Epidermal melanocyte (primary cell): Measurements from ENCODE around the gene SHC4.
A peak's percentile ranks its signal among the peaks of the same experiment; 100 is the strongest.
"Not testable (repeated sequence)": the region's sequence is repeated elsewhere in the genome, so short reads cannot be mapped to it uniquely, and the experiment has no call there.

Experiments used
- DNase-seq: peaks from one replicate; pipeline ENCODE4 v3.0.0; 2011; ENCODE audit warnings: low spot score; ENCODE audit not compliant: insufficient read length

Gene SHC4

DNA sequence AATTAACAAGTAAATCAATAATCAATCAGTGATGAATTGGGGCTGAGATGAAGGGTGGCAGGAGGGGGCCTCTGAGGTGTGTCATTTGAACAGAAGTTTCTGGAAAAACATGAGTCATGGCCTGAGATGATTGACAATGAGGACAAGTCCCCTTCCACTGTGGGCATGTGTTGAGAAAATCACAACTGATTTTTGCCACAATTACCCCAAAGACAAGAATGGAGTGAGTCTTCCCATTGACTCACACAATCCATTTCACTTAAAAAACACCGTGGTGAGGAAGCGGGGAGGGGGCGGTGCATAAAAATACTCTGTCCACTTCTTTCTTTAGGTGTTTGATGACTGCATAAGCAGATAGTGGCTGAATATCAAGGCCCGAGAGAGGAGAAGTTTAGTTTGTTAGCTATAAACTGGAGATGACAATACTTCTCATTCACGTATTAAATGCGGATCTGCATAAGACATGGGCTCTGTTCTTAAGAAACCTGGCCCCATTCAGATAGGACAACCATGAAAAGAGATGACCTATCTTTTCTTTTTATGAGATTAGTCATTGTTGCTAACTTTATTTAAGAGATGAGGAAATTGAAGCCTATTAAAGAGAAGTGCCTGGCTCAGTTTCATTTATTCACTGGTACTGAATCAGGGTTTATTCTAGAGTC lies 34.7 kb downstream of the SHC4 start:
- no peak for DNase-seq

DNA sequence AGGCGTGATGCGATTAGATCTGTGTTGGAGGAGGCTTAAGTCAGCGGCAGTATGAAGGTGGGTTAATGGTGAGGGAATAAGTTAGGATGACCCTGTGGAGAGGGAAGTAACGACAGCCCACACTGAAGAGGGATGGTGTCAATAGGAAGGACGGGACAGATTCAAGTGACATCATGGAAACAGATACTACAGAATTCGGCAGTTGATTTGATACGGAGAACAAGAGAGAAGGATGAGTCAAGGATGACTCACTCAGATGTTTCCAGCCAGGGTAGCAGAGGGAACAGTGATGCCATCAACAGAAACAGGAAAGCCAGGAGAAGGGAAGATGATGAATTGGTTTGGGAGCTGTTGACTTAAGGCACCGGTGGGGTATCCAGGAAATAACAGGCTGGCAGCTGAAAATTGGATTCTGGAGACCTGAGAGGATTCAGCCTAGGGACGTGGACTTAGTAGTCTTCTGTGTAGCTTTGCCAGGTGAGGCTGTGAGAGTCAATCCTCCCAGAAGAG lies 38.0 kb downstream of the SHC4 start:
- no peak for DNase-seq

DNA sequence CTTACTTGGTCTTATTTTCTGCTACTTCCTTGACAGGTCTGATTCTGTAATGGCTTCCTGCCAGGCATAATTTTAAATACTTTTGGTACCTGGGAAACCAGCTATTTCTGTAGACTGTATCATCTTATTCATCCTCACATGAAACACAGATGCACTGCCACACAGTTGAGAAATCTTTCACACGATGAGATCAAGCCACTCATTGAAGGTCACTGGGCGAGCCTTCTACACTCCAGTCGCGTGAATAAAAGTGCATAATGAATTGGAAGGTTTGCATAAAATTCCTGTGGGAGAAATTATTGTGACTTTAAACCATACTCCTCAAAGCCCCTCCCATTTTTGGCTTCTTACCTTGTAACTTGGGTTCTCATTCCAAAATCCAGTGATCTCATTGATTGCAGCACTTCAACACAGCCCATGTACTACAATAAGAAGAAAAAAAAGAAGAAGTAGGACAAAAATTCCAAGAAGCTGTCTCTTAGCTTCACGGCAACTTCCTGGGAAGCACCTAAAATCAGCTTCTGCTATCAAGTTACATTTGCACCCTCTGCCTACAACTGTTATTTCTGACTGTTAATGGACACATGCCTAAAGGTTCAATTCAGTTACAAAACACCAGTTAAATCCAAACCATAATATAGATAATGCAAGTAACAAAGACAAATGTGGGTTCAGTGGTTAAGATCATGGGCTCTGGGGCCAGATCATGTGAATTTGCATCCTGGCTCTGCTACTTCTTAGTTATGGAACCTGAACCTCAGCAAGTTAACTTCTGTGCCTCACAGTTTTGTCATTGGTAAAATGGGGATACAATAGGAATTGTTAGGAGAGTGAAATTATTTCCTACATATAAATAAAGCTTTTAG lies 39.0 kb downstream of the SHC4 start:
- no peak for DNase-seq

DNA sequence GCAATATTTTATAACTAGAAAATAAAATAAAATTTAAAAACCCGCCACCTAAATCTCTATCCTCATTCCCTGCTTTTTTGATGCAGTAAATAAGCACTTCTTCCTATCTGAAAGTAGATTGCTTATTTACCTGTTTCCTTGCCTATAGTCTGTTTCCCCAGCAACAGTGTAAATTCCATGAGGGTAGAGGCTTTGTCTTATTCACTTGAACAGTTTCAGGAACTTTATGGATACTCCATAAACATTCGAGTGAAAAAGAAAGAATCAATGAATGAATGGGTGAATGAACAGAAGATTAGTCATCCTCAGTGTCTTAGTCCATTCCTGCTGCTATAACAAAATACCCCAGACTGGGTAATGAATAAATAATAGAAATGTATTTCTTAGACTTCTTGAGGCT lies 41.7 kb downstream of the SHC4 start:
- DNase-seq, result no peak

DNA sequence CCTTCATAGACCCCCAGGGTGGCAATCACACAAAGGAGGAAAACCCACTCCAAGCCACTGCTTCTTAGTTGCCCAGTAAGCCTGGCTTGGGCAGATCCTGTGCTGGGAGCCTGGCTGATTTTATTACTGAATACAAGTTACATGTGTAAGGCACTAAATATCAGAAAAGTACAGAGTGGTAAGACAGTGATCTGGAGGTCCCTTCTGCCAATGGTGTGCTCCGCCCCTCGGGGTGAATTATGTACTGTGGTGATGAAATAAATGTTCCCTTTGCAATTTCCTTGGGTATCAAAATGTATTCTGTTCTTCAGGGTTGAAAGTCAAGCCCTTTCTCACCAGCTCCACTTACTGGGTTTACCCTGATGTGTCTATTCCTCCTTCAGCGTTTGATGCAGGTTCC lies 47.0 kb downstream of the SHC4 start:
- DNase-seq, result no peak

DNA sequence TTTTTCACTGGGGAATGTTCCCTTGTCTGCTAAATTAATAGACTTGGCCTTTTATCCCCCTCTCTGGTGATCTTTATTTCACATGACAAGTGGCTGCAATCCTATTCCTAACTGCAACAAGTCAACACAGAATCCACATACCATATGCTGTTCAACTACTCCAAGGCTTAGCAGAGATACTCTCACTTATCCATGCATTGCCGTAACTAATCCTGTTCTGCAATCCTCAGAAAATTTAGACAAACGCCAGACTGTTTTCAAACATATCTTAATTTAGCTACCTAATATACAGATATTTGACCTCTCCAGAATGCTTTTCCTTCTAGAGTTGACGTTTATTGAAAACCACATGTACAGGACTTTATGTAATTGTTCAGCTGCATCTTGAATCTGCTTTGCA lies 47.9 kb downstream of the SHC4 start:
- no peak for DNase-seq

DNA sequence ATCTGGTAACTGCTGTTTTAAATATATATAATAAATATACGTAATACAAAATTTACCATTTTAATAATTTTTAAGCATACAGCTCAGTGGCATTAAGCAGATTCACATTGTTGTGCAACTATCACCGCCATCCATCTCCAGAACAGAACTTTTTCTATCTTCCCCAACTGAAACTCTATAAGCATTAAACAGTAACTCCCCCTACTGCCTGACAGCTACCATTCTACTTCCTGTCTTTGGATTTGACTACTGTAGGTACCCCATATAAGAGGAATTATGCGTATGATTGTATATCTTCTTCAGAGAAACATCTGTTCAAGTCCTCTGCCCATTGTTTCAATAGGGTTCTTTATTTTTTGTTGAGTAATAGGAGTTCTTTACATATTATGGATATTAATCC lies 49.0 kb downstream of the SHC4 start:
- no peak for DNase-seq

DNA sequence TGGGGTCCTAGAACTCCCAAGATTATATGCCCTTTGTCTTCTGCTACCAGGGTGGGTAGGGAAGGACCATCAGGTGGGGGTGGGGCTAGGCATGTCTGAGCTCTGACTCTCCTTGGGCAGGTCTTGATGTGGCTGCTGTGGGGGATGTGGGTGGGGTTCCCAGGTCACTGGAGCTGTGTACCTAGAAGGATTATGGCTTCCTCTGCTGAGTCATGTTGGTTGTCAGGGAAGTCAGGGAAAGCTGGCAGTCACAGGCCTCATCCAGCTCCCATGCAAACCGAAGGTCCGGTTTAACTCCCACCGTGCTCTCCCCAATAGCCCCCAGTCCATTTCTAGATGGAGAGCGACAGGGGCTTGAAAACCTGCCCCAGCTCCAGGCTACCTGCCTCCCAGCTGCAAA lies 50.6 kb downstream of the SHC4 start:
- DNase-seq, result no peak

DNA sequence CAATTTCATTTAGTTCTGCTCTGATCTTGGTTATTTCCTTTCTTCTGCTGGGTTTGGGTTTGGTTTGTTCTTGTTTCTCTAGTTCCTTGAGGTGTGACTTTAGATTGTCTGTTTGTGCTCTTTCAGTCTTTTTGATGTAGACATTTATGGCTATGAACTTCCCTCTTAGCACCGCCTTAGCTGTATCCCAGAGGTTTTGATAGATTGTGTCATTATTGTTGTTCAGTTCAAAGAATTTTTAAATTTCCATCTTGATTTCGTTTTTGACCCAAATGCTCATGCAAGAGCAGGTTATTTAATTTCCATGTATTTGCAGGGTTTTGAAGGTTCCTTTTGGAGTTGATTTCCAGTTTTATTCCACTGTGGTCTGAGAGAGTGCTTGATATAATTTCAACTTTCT lies 53.2 kb downstream of the SHC4 start:
- DNase-seq, result not testable (repeated sequence)

DNA sequence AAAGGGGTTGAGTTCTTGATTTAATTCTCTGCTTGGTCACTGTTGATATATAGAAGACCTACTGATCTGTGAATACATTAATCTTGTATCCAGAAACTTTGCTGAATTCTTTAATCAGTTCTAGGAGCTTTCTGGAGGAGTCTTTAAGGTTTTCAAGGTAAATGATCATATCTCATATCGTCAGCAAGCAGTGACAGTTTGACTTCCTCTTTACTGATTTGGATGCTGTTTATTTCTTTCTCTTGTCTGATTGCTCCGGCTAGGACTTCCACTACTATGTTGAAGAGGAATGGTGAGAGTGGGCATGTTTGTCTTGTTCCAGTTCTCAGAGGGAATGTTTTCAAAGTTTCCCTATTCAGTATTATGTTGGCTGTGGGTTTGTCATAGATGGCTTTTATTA lies 54.4 kb downstream of the SHC4 start:
- not testable (repeated sequence) for DNase-seq

DNA sequence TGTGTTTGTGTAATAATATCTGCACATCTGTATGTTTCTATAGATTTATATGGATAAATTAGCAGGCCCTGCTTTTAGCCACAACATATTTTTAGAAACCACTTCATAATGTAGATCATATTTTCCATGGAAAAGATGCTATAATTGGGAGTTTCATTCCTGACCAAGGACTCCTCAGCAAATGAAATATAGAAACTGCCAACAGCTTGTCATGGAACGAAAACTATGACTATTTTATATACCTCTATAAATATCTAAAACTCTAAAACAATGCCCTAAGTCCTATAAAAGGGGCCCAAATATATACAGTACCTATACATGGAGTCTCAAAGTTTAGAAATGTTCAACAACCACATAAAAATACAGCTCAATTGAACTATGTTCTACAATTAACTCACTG lies 57.9 kb downstream of the SHC4 start:
- DNase-seq, result no peak

DNA sequence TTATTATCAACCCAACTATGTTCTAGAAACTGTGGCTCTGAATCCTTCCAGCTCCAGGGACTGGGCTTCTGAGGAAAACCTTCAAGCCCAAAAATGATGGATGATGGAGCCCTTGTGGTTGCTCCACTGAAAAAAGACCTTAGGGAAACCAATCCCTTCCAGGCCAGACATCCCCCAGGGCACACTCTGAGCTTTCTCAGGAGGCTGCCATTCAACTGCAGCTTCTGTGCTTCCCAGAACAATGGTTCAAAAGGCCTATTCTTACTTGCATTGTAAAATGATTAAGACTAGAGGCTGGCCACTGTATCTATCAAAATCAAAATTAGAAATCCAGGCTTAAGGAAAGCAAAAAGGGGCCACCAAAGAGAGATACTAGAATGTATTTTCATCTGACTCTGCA lies 58.5 kb downstream of the SHC4 start:
- no peak for DNase-seq

DNA sequence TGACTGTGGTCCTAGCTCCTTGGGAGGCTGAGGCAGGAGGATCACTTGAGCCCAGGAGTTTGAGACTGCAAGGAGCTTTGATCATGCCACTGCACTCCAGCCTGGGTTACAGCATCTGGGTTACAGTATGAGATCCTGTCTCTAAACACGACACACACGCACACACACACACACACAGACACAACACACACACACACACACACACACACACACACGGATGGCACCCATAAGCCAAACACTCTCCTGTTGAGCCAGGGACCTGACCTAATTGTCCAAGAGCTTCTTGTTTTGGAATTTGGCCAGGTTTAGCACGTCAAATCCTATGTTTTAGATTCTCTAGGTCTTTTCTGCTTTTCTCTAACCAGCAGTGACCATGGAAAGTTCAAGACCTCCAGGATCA lies 59.0 kb downstream of the SHC4 start:
- no peak for DNase-seq

DNA sequence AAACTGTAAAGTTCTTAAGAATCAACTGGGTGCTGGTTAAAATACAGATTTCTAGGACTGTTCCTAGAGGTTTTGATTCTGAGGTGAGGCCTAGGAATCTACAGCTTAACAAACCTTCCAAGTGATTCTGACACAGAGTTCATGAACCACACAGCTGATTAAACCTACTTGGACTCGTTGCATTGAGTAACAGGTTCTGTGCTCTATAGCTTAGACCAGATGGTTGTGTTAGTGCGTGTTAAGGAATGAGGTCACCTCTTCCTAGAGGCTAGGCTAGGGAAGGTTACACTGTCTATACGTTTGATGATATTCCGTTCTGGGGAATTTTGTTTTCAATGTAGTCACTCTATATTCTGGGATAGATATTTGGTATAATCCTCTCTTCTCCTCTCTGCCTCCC lies 63.9 kb downstream of the SHC4 start:
- no peak for DNase-seq

DNA sequence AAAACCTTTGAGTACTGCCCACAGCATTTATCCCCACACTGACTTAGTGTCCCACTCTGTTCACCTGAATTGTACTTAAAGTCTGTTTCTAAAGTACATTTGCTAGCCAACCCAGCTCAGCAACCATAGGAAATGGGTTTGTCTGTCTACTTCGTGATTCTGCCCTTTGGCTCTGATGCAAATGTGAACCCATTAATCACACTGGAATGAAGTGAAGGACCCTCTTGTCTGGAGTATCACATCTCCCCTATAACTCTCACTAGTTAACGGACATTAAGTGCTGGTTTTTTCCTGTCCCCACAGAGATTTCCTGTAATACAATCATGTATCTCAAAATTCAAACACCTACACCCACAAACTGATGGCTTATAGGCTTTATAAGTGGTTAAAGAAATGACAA lies 65.3 kb downstream of the SHC4 start:
- DNase-seq, result no peak

DNA sequence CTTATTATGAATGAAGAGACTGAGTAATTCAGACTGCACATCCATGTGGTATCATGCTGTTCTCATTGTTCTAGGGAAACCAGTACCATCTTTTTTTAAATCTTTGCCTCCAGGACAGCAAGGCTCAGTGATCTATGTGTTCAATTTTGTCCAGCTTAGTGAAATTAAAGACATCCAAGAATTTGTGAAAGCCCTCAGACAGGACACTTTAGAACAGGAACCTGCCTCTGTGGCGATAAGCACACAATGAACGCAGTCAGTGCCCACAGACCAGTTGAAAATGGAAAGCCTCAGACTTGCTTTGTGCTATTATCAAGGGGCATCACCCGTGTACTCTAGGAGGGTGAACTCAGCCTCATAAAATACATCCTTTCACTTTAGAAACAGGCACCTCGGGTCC lies 65.7 kb downstream of the SHC4 start:
- no peak for DNase-seq

DNA sequence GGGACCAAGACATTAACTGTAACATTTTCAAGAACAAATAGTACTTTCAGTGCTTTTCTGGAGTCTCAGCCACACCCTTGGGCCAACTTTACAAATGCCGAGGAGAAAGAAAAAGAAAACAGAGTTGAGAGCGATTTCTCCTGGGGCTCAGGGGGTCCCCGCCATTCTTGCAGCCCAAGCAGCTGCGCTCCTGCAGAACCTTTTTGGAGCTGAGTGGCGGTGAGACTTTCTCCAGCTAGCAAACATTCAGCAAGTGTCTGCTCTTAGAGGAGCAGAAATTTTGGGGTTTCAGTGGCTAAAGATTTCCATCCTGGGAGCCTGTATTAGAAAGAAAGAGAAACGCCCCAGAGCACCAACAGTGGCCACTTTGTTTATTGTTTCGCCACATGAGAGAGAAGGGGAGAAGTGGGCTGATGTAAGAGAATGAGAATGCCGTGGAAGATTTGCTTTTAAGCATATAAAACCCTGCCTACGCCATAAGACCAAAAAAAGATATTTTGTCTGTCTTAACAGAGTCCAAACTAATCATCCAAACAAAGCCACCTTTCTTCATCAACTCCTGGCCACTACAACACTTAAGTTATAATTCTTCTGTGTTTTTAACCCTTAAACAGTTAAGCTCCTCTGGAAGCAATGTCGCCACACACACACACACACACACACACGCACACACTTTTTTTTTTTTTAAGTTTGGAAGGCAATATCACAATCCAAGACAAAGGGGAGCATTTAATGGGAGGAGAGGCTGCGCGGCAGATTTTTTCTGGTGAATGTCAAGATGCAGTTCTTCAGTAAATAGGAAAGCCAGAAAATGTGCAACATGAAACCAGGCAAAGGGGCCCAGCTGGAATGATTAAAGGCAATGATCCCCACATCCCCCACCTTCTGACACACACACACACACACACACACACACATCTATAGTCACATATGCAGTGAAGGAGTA lies 66.6 kb downstream of the SHC4 start:
- DNase-seq, result peak; percentile 52

DNA sequence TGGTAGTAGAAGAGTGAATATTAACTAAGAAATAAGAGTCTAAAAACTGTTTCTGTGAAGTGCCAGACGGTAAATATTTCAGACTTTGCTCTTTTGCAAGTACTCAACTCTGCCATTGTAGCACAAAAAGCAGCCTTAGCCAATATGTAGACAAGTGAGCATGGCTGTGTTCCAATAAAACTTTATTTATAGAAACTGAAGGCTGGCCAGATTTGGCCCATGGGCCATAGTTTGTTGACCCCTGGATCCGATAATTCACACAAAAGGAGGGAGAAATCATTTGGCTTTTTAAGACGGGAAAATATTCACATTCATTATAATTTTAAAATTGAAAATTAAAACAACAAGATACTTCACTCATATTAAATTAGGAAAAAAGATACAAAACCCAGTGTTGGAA lies 70.4 kb downstream of the SHC4 start:
- no peak for DNase-seq

DNA sequence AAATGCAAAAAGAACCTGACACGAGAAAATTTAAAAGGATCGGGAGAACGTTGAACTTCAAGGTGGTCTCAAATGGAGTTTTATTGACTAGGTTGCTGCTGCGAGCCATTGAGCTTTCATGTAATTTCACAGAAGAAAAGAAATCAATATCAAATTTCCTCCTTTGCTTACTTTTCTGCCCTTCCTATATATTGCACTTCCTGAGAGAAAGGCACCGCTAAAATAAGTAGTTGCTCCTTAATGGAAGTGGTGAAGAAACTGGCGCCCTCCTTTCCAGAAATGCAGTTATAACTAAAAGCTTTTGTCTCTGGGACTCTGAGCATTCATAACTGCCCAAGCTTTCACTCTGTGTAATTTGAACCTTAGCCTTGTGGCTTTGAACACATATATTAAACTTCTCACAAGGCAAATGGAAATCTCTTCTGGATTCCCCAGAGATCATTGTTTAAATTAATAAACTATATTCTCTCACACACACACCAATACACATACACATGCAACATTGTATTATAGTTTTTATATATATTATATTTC lies 72.4 kb downstream of the SHC4 start:
- no peak for DNase-seq

DNA sequence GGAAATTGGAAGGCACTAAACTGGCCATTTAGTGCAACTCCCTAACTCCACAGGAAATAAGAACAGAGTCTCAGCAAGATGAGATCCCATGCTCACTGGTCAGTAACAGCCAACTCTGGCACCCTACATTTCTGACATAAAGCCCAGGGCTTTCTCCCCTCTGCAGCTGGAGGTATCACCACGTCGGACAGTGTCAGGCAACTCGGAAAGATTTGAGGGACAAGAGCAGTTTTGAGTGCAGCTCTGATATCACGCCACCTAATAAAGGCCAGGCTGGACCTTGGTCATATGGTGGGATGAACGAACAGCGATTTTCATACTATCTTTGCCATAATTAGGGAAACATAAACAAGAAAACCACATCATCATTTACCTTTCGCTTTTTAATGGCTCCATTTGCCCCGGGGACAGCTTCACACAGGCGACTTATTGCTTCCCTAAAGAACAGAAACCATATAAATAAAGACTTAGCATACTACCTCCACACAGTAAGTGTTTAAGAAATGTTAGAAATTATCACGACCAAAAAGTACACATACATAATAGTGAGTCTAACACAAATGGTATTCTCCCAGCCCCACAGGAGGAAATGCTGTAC lies 73.2 kb downstream of the SHC4 start:
- no peak for DNase-seq

DNA sequence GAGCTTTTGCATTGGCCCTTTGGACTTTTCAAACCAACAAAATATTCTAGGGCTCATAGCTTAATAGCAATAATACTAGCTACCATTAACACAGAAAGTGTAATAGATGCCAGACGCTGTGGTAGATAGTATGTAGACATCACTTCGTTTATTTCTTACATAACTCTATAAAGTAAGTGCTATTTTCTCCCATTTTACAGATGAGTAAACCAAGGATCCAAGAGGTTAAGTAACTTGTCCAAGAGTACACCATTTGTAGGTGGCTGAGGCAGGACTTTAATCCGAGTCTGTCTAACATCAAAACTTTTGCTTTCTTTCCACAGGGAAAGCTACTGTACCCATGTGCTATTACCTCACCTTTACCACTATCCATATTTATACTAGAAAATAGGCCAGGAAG lies 73.8 kb downstream of the SHC4 start:
- no peak for DNase-seq
